HuH-7 (cell line): ENCODE data around the gene GLIPR1L1.
A peak's percentile ranks its signal among the peaks of the same experiment; 100 is the strongest.

Experiments used
- DNase-seq: peaks from one replicate; pipeline ENCODE4 v3.0.0; 2011; ENCODE audit warnings: low spot score

The GLIPR1L1 gene

GRCh38 chr12:75350413-75350812 lies 15.9 kb downstream of the GLIPR1L1 start:
- DNase-seq, result no peak

- DNase-seq, result no peak
These were observed 19.5 kb downstream of the GLIPR1L1 start for GRCh38 chr12:75354011-75354410.

GRCh38 chr12:75360920-75361319 lies 26.4 kb downstream of the GLIPR1L1 start:
- no peak for DNase-seq

GRCh38 chr12:75361408-75361807 lies 26.9 kb downstream of the GLIPR1L1 start:
- DNase-seq, result no peak

- no peak for DNase-seq
These were observed 30.4 kb downstream of the GLIPR1L1 start for GRCh38 chr12:75364919-75365318.

- DNase-seq, result no peak
These were observed 32.2 kb downstream of the GLIPR1L1 start for GRCh38 chr12:75366629-75367028.

GRCh38 chr12:75374971-75375370 lies 40.5 kb downstream of the GLIPR1L1 start:
- no peak for DNase-seq

- no peak for DNase-seq
These were observed 43.9 kb downstream of the GLIPR1L1 start for GRCh38 chr12:75378354-75378753.

GRCh38 chr12:75389061-75389460 lies 54.6 kb downstream of the GLIPR1L1 start:
- no peak for DNase-seq

GRCh38 chr12:75389706-75390105 lies 55.2 kb downstream of the GLIPR1L1 start:
- DNase-seq, result no peak

- no peak for DNase-seq
These were observed 55.9 kb downstream of the GLIPR1L1 start for GRCh38 chr12:75390156-75390898.

- peak; percentile 71 for DNase-seq
These were observed 56.5 kb downstream of the GLIPR1L1 start, which contains the start of gene GLIPR1L2 for GRCh38 chr12:75390899-75391538. TSS of gene GLIPR1L2 (plus strand) at chr12:75391089. CDS start at chr12:75391117, 28 bp downstream.

GRCh38 chr12:75404231-75404630 lies 69.8 kb downstream of the GLIPR1L1 start:
- no peak for DNase-seq

- no peak for DNase-seq
These were observed 73.2 kb downstream of the GLIPR1L1 start for GRCh38 chr12:75407683-75408082.

- DNase-seq, result no peak
These were observed 75.4 kb downstream of the GLIPR1L1 start for GRCh38 chr12:75409830-75410229.

- DNase-seq, result no peak
These were observed 80.2 kb downstream of the GLIPR1L1 start for GRCh38 chr12:75414671-75415070.

- DNase-seq, result no peak
These were observed 85.4 kb downstream of the GLIPR1L1 start for GRCh38 chr12:75419841-75420240.
